ENCODE results near the gene GDF10. TPM values are rescaled to one million over a fixed set of nuclear protein-coding genes. Genes with fewer than 3 reads are reported as not detected.

Gene GDF10
- total and polyA plus RNA-seq, 4 donors = 2.3 to 34.7 (median 16.6) TPM

GRCh38 chr10:47306387-47307210 is 6.6 kb downstream of the GDF10 start:
- Histone ChIP-seq H3K36me3 (ENCODE audit: control insufficient read depth in 4 of 4, insufficient read depth in 4 of 4, low read length in 4 of 4) (peaks cover 0 to 40% (median 19%) of the 10 kb centered on the region in 4 donors), H3K27me3 (ENCODE audit: control insufficient read depth in 3 of 3, insufficient read depth in 3 of 3, low read length in 2 of 3) (no peaks in the 10 kb centered on the region), H3K4me3 (no peak overlapping the region), H3K9ac (ENCODE audit: insufficient read depth in 1 of 2, low read length in 2 of 2) (no peak overlapping the region), H3K4me1 (ENCODE audit: control insufficient read depth in 5 of 5, insufficient read depth in 5 of 5, low read length in 5 of 5) (peaks cover 0 to 94% (median 33%) of the 10 kb centered on the region in 5 donors), H3K27ac (ENCODE audit: low read depth in 1 of 2, low read length in 1 of 2) (no peak overlapping the region), H3K9me3 (ENCODE audit: control insufficient read depth in 4 of 4, insufficient read depth in 3 of 4, low read length in 3 of 4) (no peaks in the 10 kb centered on the region)
- 52 to 64% methylated on average over 10 of the region's 10 CpGs for WGBS, 2 donors
- DNase-seq (peak in 1 of 3 donors; percentile 17), ATAC-seq (ENCODE audit: insufficient read depth, low FRiP score) (no peak)
- no peak for TF ChIP-seq CTCF (IDR thresholded peaks at IDR 0.05; ENCODE audit: control extremely low read depth, extremely low read depth)

- H3K4me1 ChIP-seq (ENCODE audit: control insufficient read depth in 5 of 5, insufficient read depth in 5 of 5, low read length in 5 of 5) = peaks cover 0 to 91% (median 32%) of the 10 kb centered on the region in 5 donors
- H3K9me3 ChIP-seq (ENCODE audit: control insufficient read depth in 4 of 4, insufficient read depth in 3 of 4, low read length in 3 of 4) = no peaks in the 10 kb centered on the region
- H3K27me3 ChIP-seq (ENCODE audit: control insufficient read depth in 3 of 3, insufficient read depth in 3 of 3, low read length in 2 of 3) = no peaks in the 10 kb centered on the region
- peaks cover 0 to 44% (median 20%) of the 10 kb centered on the region in 4 donors for H3K36me3 ChIP-seq (ENCODE audit: control insufficient read depth in 4 of 4, insufficient read depth in 4 of 4, low read length in 4 of 4)
- H3K9ac ChIP-seq (ENCODE audit: insufficient read depth in 1 of 2, low read length in 2 of 2) = no peak overlapping the region
- H3K27ac ChIP-seq (ENCODE audit: low read depth in 1 of 2, low read length in 1 of 2) = no peak overlapping the region
- ATAC-seq (ENCODE audit: insufficient read depth, low FRiP score) (no peak), DNase-seq (no peak)
- TF ChIP-seq CTCF (IDR thresholded peaks at IDR 0.05; ENCODE audit: control extremely low read depth, extremely low read depth) = no peak
- 80 to 94% methylated on average over 3 of the region's 3 CpGs for WGBS, 2 donors
- no peak overlapping the region for H3K4me3 ChIP-seq
Observed at GRCh38 chr10:47307381-47307780, 7.4 kb downstream of the GDF10 start.

GRCh38 chr10:47308775-47309174 is 8.8 kb downstream of the GDF10 start:
- H3K27ac ChIP-seq (ENCODE audit: low read depth in 1 of 2, low read length in 1 of 2) = no peak overlapping the region
- ATAC-seq (ENCODE audit: insufficient read depth, low FRiP score) = no peak
- peaks cover 0 to 42% (median 17%) of the 10 kb centered on the region in 4 donors for H3K36me3 ChIP-seq (ENCODE audit: control insufficient read depth in 4 of 4, insufficient read depth in 4 of 4, low read length in 4 of 4)
- no peaks in the 10 kb centered on the region for H3K9me3 ChIP-seq (ENCODE audit: control insufficient read depth in 4 of 4, insufficient read depth in 3 of 4, low read length in 3 of 4)
- no peaks in the 10 kb centered on the region for H3K27me3 ChIP-seq (ENCODE audit: control insufficient read depth in 3 of 3, insufficient read depth in 3 of 3, low read length in 2 of 3)
- 65 to 82% methylated on average over 9 of the region's 9 CpGs for WGBS, 2 donors
- no peak overlapping the region for H3K4me3 ChIP-seq
- no peak overlapping the region for H3K9ac ChIP-seq (ENCODE audit: insufficient read depth in 1 of 2, low read length in 2 of 2)
- DNase-seq = peak in 1 of 3 donors; percentile 28
- H3K4me1 ChIP-seq (ENCODE audit: control insufficient read depth in 5 of 5, insufficient read depth in 5 of 5, low read length in 5 of 5) = peaks cover 0 to 77% (median 25%) of the 10 kb centered on the region in 5 donors
- no peak for TF ChIP-seq CTCF (IDR thresholded peaks at IDR 0.05; ENCODE audit: control extremely low read depth, extremely low read depth)
